ENCODE data around the gene EPS15.

DNA sequence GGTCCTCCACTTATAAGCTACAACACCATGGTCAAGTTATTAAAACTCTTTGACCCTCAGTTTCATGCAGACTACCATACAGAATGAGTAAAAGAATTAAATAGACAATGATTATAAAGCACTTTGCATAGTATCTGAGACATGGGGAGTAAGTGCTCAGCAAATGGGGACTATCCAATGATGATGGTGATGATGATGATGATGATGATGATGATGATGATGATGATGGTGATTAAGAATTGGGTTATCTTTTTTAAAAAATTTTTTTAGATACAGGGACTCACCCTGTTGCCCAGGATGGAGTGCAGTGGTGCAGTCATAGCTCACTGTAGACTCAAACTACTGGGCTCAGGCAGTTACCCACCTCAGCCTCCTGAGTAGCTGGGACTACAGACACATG lies 8.1 kb upstream of the EPS15 start:
- TF ChIP-seq, protein P1, sequence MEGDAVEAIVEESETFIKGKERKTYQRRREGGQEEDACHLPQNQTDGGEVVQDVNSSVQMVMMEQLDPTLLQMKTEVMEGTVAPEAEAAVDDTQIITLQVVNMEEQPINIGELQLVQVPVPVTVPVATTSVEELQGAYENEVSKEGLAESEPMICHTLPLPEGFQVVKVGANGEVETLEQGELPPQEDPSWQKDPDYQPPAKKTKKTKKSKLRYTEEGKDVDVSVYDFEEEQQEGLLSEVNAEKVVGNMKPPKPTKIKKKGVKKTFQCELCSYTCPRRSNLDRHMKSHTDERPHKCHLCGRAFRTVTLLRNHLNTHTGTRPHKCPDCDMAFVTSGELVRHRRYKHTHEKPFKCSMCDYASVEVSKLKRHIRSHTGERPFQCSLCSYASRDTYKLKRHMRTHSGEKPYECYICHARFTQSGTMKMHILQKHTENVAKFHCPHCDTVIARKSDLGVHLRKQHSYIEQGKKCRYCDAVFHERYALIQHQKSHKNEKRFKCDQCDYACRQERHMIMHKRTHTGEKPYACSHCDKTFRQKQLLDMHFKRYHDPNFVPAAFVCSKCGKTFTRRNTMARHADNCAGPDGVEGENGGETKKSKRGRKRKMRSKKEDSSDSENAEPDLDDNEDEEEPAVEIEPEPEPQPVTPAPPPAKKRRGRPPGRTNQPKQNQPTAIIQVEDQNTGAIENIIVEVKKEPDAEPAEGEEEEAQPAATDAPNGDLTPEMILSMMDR (IDR thresholded peaks at IDR 0.05) = no peak
- no peak for TF ChIP-seq POLR2A (IDR thresholded peaks at IDR 0.05)
- no peak for TF ChIP-seq POLR2AphosphoS5 (IDR thresholded peaks at IDR 0.05)
- no peak for TF ChIP-seq EP300 (IDR thresholded peaks at IDR 0.05)

Data from stomach (tissue), 4 donors.